GM21717 (cell line): ENCODE measurements around the gene GPI.
"Not testable (repeated sequence)": the region's sequence is repeated elsewhere in the genome, so short reads cannot be mapped to it uniquely, and the experiment has no call there.

Experiments
- ATAC-seq: cut with Tn5 transposase; IDR thresholded peaks from one replicate; pipeline ENCODE4 v1.9.1; 2021; ENCODE audit warnings: mild to moderate bottlenecking, moderate library complexity; ENCODE audit not compliant: unreplicated experiment

The GPI gene

DNA sequence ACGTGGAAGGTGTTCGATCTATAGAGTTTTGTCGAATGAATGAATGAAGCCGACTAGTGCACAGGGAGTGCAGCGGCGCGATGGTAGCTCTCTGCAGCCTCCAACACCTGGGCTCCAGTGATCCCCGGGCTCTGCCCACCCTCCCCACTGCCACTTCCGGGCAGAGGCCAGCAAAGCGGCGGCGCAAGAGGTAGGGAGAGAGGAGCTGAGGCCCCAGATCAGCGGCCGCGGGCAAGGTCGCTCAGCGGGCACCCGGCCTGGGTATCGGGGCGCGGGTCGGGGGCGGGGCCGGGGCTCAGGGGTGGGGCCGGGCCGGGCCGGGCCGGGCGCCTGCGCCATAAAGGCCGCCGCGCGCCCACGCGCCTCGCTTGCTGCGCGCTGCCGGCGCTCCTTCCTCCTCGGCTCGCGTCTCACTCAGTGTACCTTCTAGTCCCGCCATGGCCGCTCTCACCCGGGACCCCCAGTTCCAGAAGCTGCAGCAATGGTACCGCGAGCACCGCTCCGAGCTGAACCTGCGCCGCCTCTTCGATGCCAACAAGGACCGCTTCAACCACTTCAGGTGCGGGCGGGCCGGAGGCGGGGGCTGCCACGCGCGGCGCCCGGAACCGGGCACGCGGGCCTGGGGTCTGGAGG, at the start of gene GPI:
Gene GPI, plus strand, starts transcription at position 367 of the 633 bp plus-strand sequence. Its CDS starts 71 bp downstream, at position 438.
- ATAC-seq = peak; percentile 53

DNA sequence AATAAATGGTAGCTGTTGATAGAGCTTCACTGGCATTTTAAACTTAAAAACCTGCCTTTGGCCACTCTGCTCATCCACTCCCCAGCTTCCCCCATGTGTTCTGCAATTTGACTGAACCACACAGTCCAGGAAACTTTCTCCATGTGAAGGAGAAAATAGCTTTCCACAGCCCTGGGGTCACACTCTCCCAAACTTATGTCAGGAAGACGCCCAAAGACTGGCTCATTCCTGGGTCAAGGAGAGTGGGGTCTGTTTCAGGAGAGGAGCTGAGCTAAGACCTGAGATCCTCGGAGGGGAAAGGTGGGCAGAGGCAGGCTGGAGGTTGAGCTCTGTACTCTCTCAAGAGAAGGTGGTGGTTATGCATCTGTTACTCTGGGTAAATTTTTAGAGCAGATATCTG, 48.7 kb upstream of the GPI start:
- no peak for ATAC-seq

DNA sequence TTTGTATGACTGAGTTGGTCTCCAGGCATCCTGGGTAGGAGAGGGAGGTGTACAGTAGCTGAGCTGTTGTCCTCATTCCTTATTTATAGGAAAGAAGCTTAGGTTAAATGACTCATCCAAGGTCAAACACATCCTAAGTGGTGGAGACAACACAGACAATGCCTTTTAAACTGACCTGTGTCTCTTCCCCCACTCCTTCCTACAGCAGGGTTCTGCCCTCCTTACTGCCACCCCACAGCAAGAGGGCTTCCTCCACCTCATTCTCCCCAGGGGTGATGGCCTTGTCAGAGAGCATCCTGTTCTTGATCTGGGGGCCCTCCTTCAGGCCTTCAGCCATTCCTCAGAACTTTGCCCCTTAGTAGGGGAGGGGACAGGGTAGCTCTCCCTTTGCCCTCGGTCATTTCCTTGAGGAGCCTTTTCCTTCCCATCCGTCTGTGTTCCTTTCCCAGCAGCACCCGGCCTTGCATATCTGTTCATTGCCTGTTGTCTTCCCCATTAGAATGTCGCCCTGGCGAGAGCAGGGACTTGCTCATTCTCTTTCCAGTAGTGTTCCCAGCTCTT, 48.2 kb upstream of the GPI start:
- no peak for ATAC-seq

DNA sequence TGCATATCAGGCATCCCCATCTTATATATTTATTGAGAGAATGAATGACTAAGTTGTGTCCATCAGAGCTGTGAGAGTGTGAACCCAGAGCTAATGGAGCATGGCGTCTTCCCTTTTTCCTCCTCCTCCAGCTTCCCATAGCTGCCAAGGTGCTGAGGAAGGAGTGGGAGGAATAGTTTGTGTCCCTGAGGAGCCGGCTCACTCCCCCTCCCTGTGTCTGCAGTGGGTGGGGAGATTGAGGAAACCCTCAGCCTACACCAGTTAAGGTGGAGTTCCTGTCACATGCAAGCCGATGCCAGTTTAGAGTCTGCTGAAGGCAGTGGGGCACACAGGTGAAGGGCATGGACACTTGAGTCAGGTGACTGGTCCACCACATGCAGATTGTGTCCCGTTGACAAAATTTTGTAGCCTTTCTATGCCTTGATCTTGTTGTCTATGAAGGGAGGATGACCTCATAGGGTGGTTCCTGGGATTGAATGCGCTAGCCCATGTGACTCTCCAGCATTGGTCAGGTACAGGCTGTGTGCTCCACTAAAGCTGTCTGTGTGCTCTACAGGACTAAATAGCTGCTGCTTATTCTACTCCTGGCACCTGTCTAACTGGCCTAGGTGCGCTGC, 47.6 kb upstream of the GPI start:
- ATAC-seq = no peak

DNA sequence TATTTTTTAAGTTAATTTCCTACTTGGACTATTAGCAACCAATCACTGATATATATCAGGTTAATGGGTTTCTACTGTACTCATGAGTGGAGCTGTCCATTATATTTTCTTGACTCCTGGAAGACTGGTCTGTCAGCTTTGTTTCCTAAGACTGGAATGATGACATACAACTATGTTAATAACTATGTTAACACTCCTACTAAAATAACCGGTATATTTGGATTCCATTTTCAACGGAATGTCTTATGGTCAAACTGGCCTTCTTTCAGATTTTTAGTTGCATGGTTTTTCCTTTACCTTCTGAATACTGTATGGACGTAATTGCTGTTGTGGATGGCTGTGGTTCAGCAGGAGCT, 45.8 kb upstream of the GPI start:
- no peak for ATAC-seq

DNA sequence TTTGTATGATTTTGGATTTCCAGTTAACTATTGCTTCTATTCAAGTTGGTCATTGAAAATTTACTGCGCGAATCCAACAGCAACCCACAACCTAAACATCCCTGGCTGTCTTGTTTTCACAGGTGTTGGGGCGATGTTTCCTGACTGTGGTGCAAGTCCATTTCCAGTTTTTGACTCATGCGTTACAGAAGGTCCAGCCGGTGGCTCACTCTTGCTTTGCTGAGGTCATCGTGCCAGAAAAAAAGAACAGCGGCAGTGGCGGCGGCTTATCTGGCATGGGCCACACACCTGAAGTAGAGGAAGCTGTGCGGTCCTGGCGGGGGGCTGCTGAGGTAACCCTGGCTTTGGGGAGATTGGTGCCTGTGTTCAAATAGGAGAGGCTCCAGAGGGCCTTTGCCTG, 45.2 kb upstream of the GPI start:
- ATAC-seq = no peak

DNA sequence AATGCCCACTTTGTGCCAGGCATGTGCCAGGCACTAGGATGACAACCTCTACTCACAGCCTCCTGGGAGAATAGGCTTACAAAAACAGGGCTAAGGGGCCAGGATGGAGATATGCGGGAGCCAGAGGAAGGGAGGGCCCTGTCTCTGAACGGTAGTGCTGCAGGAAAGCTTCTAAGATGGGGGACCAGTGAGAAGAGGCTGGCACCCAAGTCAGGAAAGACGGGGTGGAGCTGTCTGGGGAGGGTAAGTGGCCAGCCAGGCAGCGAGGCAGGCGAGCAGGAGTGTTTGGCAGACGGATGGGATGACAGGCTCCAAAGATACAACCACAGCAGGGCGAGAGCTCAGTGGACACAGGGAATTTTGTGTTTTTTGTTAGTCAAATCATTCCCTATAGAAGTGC, 44.7 kb upstream of the GPI start:
- no peak for ATAC-seq

DNA sequence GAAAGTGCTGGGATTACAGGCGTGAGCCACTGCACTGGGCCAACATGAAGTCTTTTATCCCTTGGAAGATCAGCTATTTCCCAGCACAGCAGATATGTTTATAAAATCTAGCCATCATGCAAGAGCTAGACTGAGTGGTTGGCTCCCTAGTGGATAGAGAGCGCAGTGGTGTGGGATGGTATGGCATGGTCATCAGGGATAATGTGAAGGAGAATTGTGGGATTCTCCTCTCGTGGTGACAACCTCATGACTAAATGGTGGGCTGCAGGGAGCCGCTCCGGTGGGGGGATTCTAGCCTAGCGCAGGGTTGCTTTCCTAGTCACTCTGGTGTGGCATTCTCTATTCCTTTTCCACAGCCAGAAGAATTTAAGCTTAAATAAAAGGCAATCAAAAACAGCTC, 43.3 kb upstream of the GPI start:
- ATAC-seq = no peak

DNA sequence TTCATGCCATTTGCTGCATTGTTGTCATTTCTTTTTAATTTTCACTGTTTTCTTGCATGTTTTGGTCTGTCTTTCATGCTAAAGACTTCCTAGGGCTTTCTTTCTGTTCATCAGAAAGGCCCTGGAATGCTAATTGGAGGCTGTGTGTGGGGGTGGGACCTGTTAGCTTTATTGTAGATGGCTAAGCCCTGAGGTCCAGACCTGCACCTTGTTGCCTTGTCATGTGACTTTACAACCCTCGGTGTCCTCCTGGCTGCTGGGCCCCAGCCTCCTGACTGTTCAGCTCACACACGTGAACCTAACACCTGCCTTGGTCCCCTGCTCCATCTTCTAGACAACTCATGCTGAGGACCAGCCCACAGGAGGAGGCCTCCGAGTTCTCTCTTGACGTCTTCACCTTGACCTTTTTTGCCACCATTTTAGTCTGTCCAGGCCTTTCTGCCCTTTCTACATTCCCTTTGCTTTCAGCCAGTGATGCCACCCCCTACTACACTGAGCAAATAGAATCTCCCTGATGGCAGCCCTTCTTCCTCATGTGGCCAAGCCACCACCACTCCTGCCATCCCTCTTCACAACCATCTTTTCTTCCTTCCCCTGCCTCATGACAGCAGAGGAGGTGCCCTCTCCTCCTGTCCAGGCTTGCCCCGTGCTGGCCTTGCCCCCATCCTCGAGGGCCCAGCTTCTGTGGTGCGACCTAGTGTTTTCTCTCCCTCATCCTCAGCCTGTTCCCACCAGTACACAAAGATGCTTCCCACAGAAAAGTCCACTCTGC, 41.4 kb upstream of the GPI start:
- no peak for ATAC-seq

DNA sequence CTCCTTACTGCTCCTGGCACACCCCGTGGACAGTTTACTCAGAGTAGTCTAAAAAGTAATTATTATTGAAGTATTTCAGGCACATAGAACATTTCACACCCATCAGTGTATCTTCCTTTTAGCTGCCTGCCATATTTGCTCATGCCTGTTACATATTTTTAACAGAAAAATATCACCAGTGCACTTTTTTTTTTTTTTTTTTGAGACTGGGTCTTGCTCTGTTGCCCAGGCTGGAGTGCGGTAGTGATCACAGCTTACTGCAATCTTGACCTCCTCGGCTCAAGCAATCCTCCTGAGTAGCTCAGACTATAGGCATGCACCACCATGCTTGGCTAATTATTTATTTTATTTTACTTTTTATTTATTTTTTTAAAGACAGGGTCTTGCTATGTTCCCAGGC, 40.7 kb upstream of the GPI start:
- ATAC-seq = no peak

DNA sequence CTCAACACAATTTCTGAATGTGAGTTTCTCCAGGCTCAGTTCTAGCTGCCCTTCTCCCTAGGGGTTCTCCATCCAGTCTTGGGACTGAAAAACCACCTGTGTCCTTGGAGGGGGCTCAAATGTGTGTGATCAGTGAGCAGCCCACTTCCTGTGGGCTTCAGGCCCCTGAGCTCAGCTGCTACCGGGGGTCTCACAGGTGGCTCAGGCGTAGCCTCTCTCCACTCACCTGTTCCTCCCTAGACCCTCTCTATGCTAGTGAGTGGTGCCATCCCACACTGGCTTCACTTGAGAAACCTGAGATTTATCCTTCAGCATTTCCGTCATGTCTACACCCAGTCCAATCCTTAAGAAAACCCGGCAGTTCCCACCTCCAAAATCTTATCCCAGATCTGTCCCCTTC, 39.8 kb upstream of the GPI start:
- no peak for ATAC-seq

DNA sequence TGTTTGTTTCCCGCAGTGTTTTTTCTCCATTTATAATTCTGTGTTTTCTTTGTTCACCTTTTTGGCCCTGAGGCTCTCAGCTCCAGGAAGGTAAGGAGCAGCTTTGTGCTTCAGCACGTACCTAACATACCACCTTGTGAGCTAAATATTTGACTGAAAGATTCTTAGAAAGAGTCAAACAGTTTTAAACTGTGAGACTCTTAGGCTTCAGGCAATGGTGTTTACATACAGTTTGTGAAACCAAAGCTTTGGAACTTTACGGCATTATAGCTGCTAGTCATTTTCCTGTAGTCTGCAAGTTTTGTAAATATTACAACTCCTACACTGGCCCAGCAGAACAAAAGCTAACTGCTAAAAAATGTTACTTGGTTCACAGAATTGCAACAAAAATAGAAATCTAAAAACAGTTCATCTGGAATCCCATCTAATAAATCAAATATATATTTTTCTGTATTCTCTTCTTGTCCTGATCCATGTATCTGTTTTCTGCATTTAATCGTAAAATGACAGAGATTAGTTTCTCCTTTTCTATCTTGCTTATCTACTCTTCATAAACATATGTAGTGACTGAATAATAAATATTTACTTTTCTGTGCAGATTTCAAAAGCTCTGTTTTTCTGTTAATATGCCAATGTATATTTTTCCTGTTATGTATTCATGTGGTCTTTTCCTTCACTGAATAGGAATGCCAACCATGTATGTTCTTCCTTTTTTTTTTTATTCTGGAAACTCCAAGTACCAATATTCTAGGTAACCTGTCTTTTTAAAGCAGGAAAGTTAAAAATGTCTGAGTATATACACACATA, 38.8 kb upstream of the GPI start:
- no peak for ATAC-seq

DNA sequence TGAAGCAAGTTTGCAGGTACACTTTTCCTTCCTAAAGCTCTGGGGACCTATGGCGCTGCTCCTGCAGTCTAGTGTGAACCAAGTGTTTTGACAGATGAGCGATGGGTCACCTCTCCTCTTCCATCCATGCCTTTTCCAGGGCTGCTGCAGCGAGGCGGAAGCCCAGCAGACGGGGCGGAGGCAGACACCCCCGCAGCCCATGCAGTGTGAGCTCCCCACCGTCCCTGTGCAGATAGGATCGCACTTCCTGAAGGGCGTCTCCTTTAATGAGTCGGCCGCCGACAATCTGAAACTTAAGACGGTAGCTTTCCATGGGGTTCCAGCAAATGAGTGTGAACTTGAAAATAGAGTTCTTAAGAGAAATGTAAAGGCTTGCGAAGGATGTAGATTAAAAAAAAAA, 37.1 kb upstream of the GPI start:
- no peak for ATAC-seq

DNA sequence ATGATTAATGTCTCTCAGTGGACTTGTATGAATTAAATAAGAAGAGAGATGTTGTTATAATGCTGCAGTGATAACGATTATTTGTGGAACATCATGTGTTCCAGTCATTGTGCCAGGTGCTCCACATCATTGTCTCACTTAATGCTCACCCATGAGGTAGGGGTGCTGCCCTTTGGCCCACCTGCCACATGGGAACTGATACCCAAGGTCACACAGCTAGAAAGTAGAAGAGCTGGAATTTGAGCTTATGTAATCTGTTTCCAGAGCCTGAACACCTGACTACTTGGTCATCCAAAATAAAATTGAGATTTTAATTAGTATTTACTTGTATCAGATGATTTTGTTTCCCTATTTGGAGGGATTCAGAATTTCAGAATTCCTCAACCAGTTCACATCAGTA, 36.0 kb upstream of the GPI start:
- ATAC-seq = no peak

DNA sequence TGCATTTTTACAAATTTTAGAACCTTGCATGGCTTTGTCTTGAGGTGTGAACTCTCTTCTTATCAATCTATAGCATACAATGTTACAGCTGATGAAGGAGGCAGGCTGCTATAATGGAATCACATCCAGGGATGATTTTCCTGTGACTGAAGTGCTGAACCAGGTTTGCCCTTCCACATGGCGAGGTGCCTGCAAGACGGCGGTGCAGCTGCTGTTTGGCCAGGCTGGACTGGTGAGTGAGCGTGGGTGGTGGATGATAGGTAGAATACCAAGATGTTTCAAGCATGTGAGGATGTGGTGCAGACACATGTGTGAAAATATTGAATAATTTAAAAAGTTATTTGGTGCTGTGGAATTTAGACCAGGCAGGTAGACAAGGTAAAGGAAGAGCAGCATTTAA, 34.9 kb upstream of the GPI start:
- no peak for ATAC-seq

DNA sequence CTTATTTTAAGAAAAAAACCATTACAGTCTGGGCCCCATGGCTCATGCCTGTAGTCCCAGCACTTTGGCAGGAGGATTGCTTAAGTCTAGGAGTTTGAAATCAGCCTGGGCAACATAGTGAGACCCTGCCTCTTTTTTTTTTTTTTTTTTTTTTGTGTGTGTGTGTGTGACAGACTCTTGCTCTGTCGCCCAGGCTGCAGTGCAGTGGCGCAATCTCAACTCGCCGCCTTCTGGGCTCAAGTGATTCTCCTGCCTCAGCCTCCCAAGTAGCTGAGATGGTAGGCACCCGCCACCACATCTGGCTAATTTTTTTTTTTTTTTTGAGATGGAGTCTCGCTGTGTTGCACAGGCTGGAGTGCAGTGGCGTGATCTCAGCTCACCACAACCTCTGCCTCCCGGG, 34.4 kb upstream of the GPI start:
- not testable (repeated sequence) for ATAC-seq

DNA sequence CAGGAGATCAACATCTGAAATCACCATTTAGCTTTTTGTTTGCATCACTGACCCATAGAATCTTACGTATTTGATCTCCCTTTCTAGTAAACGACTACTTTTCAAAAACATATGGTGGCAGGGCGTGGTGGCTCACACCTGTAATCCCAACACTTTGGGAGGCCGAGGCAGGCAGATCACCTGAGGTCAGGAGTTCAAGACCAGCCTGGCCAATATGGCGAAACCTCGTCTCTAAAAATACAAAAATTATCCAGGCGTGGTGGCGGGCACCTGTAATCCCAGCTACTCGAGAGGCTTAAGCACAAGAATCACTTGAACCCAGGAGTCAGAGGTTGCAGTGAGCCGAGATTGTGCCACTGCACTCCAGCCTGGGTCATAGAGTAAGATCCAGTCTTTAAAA, 33.4 kb upstream of the GPI start:
- ATAC-seq = not testable (repeated sequence)

DNA sequence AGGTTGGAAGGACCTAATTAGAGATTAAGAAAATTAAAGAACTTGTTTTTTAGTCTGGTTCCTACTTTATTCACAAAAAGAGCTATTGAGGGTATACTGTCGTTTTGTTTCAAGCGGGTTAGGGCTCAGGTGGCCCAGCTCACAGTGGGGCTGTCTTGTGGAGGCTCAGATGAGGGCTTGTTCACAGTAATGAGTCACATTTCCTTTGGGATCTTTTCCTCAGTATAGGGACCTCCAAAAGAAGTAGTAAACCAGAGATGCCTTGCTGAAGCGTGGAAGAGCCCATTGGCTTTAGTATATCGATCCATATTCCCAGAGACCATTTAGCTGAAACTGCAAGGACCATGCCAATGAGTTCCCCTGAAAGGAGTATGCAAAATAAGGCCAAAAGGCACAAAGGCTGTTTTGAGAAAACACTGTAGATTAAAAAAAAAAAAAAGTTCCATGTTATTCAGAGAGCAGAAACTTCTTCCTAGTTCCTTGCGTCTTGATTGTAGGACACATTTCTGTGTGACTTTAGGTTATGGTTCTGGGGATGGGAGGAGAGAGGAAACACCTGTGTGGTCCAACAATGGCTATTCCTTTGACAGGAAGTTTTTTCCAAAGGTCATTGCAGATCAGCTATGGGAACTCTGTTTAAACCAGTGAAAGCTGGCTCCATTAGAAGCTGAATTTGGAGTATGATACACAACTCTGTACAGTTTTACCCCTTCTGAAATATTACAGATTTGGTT, 32.8 kb upstream of the GPI start:
- no peak for ATAC-seq

DNA sequence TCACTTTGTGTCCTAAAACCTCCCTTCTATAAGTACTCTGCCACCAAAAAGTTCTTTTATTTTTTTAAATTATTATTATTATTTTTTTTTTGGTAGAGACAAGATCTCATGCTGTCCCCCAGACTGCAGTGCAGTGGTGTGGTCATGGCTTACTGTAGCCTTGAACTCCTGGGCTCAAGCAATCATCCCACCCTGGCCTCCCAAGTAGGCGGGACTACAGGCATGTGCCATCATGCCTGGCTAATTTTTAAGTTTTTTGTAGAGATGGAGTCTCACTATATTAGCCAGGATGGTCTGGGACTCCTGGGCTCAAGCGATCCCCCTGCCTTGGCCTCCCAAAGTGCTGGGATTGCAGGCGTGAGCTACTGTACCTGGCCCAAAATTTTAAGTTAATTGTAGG, 29.1 kb upstream of the GPI start:
- no peak for ATAC-seq

DNA sequence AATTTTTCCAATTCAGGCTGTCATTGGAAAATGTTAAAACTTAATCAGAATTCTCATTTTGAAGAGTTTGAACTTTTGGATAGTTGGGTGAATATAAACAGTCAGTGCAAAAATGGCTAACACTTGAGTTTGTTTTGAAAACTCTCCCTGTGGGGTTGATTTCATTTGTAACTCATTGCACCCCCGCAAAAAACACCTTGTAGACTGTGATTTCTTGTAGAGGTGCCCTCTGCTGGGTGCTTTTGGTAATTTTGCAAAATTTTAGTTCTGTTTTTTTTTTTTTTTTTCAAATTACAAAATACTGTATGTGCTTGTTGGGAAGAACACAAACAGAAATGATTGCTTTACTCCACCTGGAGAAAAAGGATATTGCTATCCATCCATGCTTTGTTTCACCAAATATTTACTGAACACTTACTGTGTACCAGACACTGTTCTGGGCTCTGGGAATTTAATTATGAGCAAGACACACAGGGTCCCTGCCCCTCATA, 28.2 kb upstream of the GPI start:
- ATAC-seq = no peak
